Astrocyte (in vitro differentiated cells and primary cell): ENCODE results near the gene RTL5.

Experiments used
- CTCF ChIP-seq: IDR thresholded peaks from 2 replicates; pipeline ENCODE4 v1.5.1; 2011; ENCODE audit warnings: low read depth, mild to moderate bottlenecking, inconsistent platforms, low read length, moderate library complexity; ENCODE audit not compliant: insufficient read depth
- EZH2 ChIP-seq: IDR thresholded peaks from 2 replicates; pipeline ENCODE4 v1.6.1; 2012; ENCODE audit warnings: mild to moderate bottlenecking, low read length, inconsistent platforms; ENCODE audit not compliant: insufficient read depth

- TF ChIP-seq CTCF, result no peak
- no peak for TF ChIP-seq EZH2
Measured at GRCh38 chrX:72117636-72118210, 14.0 kb downstream of the RTL5 start.
